COLO668 (cell line): ENCODE data around the gene TRAF3.
"Not testable (repeated sequence)": the region's sequence is repeated elsewhere in the genome, so short reads cannot be mapped to it uniquely, and the experiment has no call there.

ENCODE experiments used
- DNase-seq: peaks from one replicate; lab custom pipeline; 2025; ENCODE audit not compliant: unreplicated experiment; lab: John Stamatoyannopoulos, UW

Gene TRAF3

GRCh38 chr14:102918438-102918837 lies 141.2 kb downstream of the TRAF3 start:
- DNase-seq, result no peak

- DNase-seq, result no peak
These were observed 143.2 kb downstream of the TRAF3 start for GRCh38 chr14:102920273-102920997.

- DNase-seq, result no peak
These were observed 143.7 kb downstream of the TRAF3 start for GRCh38 chr14:102920998-102921304.

- peak; percentile 22 for DNase-seq
These were observed 145.4 kb downstream of the TRAF3 start, which contains the start of gene AMN for GRCh38 chr14:102922490-102923200. TSS of gene AMN (plus strand) at chr14:102922663. CDS start at chr14:102922689, 26 bp downstream.

- DNase-seq, result no peak
These were observed 146.1 kb downstream of the TRAF3 start for GRCh38 chr14:102923201-102923924.

GRCh38 chr14:102923925-102924486 lies 146.8 kb downstream of the TRAF3 start:
- DNase-seq, result no peak

GRCh38 chr14:102924632-102925588 lies 147.7 kb downstream of the TRAF3 start:
- DNase-seq, result no peak

GRCh38 chr14:102925646-102926045 lies 148.4 kb downstream of the TRAF3 start:
- no peak for DNase-seq

GRCh38 chr14:102926104-102926503 lies 148.9 kb downstream of the TRAF3 start:
- no peak for DNase-seq

GRCh38 chr14:102926840-102927239 lies 149.6 kb downstream of the TRAF3 start:
- DNase-seq, result not testable (repeated sequence)

- DNase-seq, result peak; percentile 35
These were observed 150.2 kb downstream of the TRAF3 start for GRCh38 chr14:102927346-102927877.

GRCh38 chr14:102927878-102928411 lies 150.7 kb downstream of the TRAF3 start:
- peak; percentile 41 for DNase-seq

- DNase-seq, result peak; percentile 88
These were observed 151.4 kb downstream of the TRAF3 start for GRCh38 chr14:102928412-102929240.

GRCh38 chr14:102929241-102930137 lies 152.2 kb downstream of the TRAF3 start:
- no peak for DNase-seq

GRCh38 chr14:102930138-102930752 lies 153.0 kb downstream of the TRAF3 start:
- DNase-seq, result peak; percentile 51

GRCh38 chr14:102930753-102931579 lies 153.7 kb downstream of the TRAF3 start:
- DNase-seq, result peak; percentile 42
